HCT116 (cell line): ENCODE data around the gene MMP17. TPM values are rescaled to one million over a fixed set of nuclear protein-coding genes. Genes with fewer than 3 reads are reported as not detected.

Experiments
- ATAC-seq: fragments of 200-7000 bp; cut with Tn5 transposase; 2 replicates; pipeline ENCODE4 v1.9.1; 2020; ENCODE audit warnings: mild to moderate bottlenecking, moderate library complexity
- BruUV-seq: library from RNA; stranded (reverse); fragments of 400-500 nt; replicated peaks from 2 replicates; lab custom pipeline; 2021; lab: Mats Ljungman, UMichigan
- CTCF ChIA-PET: fragments of 300-600 bp; sonication (Branson Sonifier 250); formaldehyde crosslinking; loops from one replicate; lab custom pipeline; 2021; ENCODE audit warnings: antibody characterized with exemption; lab: Charles Lee
- POLR2A ChIA-PET: fragments of 300-600, 350-600 bp; sonication (Branson Sonifier 250); formaldehyde crosslinking; loops from one replicate; lab custom pipeline; 2021; ENCODE audit warnings: antibody characterized with exemption; lab: Charles Lee
- RAD21 ChIA-PET, 2 experiments: fragments of 300-600 bp; sonication (Branson Sonifier 250); formaldehyde crosslinking; loops; one replicate each; lab custom pipeline; 2023; ENCODE audit warnings: low total read pairs in 2 of 2; ENCODE audit not compliant: uncharacterized antibody in 2 of 2, unreplicated experiment in 2 of 2, low non-redundant PET in 1 of 2; lab: Charles Lee
- DNase-seq: peaks from one replicate; pipeline ENCODE4 v3.0.0-alpha.2; 2010; ENCODE audit warnings: low read depth, low spot score
- H2AFZ ChIP-seq: fragments of 200-600 bp; shearing (Covaris generic), sonication (generic); 2 replicates; pipeline ENCODE4 v1.6.1; 2017; ENCODE audit warnings: low read depth, mixed run types, mixed read lengths, antibody characterized with exemption, low read length; ENCODE audit not compliant: poor library complexity, severe bottlenecking
- H3K27ac ChIP-seq: 2 replicates; pipeline ENCODE4 v1.5.1; 2012; ENCODE audit warnings: low read depth, low read length
- H3K27me3 ChIP-seq: fragments of 200-600 bp; sonication (generic); 2 replicates; pipeline ENCODE4 v1.6.1; 2016; ENCODE audit warnings: mixed run types, low read length, mixed read lengths; ENCODE audit not compliant: insufficient read depth
- H3K36me3 ChIP-seq, 2 experiments: fragments of 200-500 bp in 1 of 2; fragments of 200-600 bp in 1 of 2; sonication (Bioruptor generic) in 1 of 2; sonication (generic) in 1 of 2; 2 replicates each; pipeline versions ENCODE4 v1.5.1 to v1.6.1; 2014 to 2016; ENCODE audit warnings: low read length in 2 of 2, inconsistent platforms in 1 of 2, mixed read lengths in 1 of 2, mixed run types in 1 of 2; ENCODE audit not compliant: insufficient read depth in 2 of 2, control insufficient read depth in 1 of 2
- H3K4me1 ChIP-seq, 2 experiments: fragments of 200-600 bp in 1 of 2; sonication (generic) in 1 of 2; 2 replicates each; pipeline versions ENCODE4 v1.5.1 to v1.6.1; 2012 to 2017; ENCODE audit warnings: low read length in 2 of 2, inconsistent platforms in 1 of 2, mild to moderate bottlenecking in 1 of 2, mixed read lengths in 1 of 2, mixed run types in 1 of 2, moderate library complexity in 1 of 2; ENCODE audit not compliant: insufficient read depth in 2 of 2, control insufficient read depth in 1 of 2
- H3K4me2 ChIP-seq: fragments of 200-600 bp; sonication (generic); 2 replicates; pipeline ENCODE4 v1.6.1; 2017; ENCODE audit warnings: mixed run types, low read length, mixed read lengths
- H3K4me3 ChIP-seq, 2 experiments: fragments of 200-600 bp in 1 of 2; sonication (generic) in 1 of 2; replicated peaks in 1 of 2; 2 replicates each; pipeline ENCODE4 v1.5.1; 2011 to 2016; ENCODE audit warnings: low read length in 2 of 2, control low read depth in 1 of 2, low read depth in 1 of 2, mild to moderate bottlenecking in 1 of 2, mixed read lengths in 1 of 2, mixed run types in 1 of 2
- H3K79me2 ChIP-seq: fragments of 200-600 bp; sonication (generic); 2 replicates; pipeline ENCODE4 v1.6.1; 2017; ENCODE audit warnings: mild to moderate bottlenecking, mixed run types, low read length, moderate library complexity, mixed read lengths; ENCODE audit not compliant: insufficient read depth
- H3K9ac ChIP-seq: fragments of 200-600 bp; sonication (generic); 2 replicates; pipeline ENCODE4 v1.6.1; 2016; ENCODE audit warnings: low read length, mixed read lengths
- H3K9me2 ChIP-seq: fragments of 200-600 bp; sonication (generic), shearing (Covaris generic); 2 replicates; pipeline ENCODE4 v1.6.1; 2017; ENCODE audit warnings: mixed run types, mild to moderate bottlenecking, moderate library complexity; ENCODE audit not compliant: insufficient read depth
- H3K9me3 ChIP-seq, 2 experiments: fragments of 200-500 bp in 1 of 2; fragments of 200-600 bp in 1 of 2; sonication (Bioruptor generic) in 1 of 2; sonication (generic) in 1 of 2; 2 replicates each; pipeline ENCODE4 v1.6.1; 2014 to 2017; ENCODE audit warnings: low read length in 2 of 2, mixed read lengths in 2 of 2, inconsistent platforms in 1 of 2, low read depth in 1 of 2, mild to moderate bottlenecking in 1 of 2, mixed run types in 1 of 2, moderate library complexity in 1 of 2; ENCODE audit not compliant: control insufficient read depth in 1 of 2, insufficient read depth in 1 of 2
- H4K20me1 ChIP-seq: fragments of 200-600 bp; sonication (generic), shearing (Covaris generic); 2 replicates; pipeline ENCODE4 v1.6.1; 2017; ENCODE audit warnings: mixed run types, mild to moderate bottlenecking, moderate library complexity; ENCODE audit not compliant: insufficient read depth
- EZH2 ChIP-seq: fragments of 200-600 bp; sonication (generic); IDR thresholded peaks from 2 replicates; pipeline ENCODE4 v1.6.1; 2017; ENCODE audit warnings: antibody characterized with exemption, mixed run types
- EZH2phosphoT487 ChIP-seq: fragments of 200-600 bp; IDR thresholded peaks from 2 replicates; pipeline ENCODE4 v1.6.1; 2018; ENCODE audit warnings: antibody characterized with exemption, borderline replicate concordance
- FOSL1 ChIP-seq: IDR thresholded peaks from 2 replicates; pipeline ENCODE4 v1.6.1; 2012; ENCODE audit warnings: low read depth
- JUND ChIP-seq: IDR thresholded peaks from 2 replicates; pipeline ENCODE4 v1.6.1; 2012
- MAX ChIP-seq: IDR thresholded peaks from 2 replicates; pipeline ENCODE4 v1.6.1; 2012
- POLR2A ChIP-seq: IDR thresholded peaks from 2 replicates; pipeline ENCODE4 v1.7.0; 2011; ENCODE audit warnings: borderline replicate concordance; ENCODE audit not compliant: insufficient read depth, insufficient read length; ENCODE audit errors: extremely low read depth
- POLR2AphosphoS5 ChIP-seq: IDR thresholded peaks from 2 replicates; pipeline ENCODE4 v1.6.1; 2011; ENCODE audit warnings: mild to moderate bottlenecking, low read depth, low read length, moderate library complexity
- RAD21 ChIP-seq: IDR thresholded peaks from 2 replicates; pipeline ENCODE4 v1.6.1; 2012; ENCODE audit warnings: low read depth, mild to moderate bottlenecking
- SIN3A ChIP-seq: IDR thresholded peaks from 2 replicates; pipeline ENCODE4 v1.6.1; 2012; ENCODE audit warnings: low read depth
- SP1 ChIP-seq: IDR thresholded peaks from 2 replicates; pipeline ENCODE4 v1.6.1; 2012; ENCODE audit warnings: low read depth
- TCF7L2 ChIP-seq: IDR thresholded peaks from 2 replicates; pipeline ENCODE4 v1.7.0; 2011; ENCODE audit warnings: borderline replicate concordance, inconsistent platforms; ENCODE audit not compliant: insufficient read depth, insufficient read length; ENCODE audit errors: extremely low read depth
- YY1 ChIP-seq: IDR thresholded peaks from 2 replicates; pipeline ENCODE4 v1.6.1; 2011; ENCODE audit warnings: low read length, low read depth, moderate library complexity, mild to moderate bottlenecking; ENCODE audit not compliant: insufficient replicate concordance; ENCODE audit errors: extremely low read depth
- ZFX ChIP-seq: fragments of 450-650 bp; IDR thresholded peaks from 2 replicates; pipeline ENCODE4 v1.6.1; 2017
- ZNF274 ChIP-seq: fragments of 200-500 bp; sonication (Bioruptor generic); IDR thresholded peaks from 2 replicates; pipeline ENCODE4 v1.6.1; 2014; ENCODE audit warnings: mild to moderate bottlenecking, low read depth, low read length, inconsistent platforms
- intact Hi-C: fragments of 100-400 bp; cut with micrococcal nuclease; formaldehyde crosslinking; loops from 2 replicates; pipeline ENCODE4 v1.10.0; 2022
- total RNA-seq: library from RNA; stranded (reverse); gene quantifications from one replicate; pipeline ENCODE4 v1.2.1, GENCODE V29; 2021; ENCODE audit not compliant: unreplicated experiment
- TF ChIP-seq, protein P1 (sequence below): IDR thresholded peaks from 2 replicates; pipeline ENCODE4 v1.6.1; 2011; ENCODE audit warnings: mild to moderate bottlenecking, low read length, moderate library complexity; ENCODE audit not compliant: insufficient replicate concordance; ENCODE audit errors: extremely low read depth
- TF ChIP-seq, protein P2 (sequence below): IDR thresholded peaks from 2 replicates; pipeline ENCODE4 v1.6.1; 2012
- TF ChIP-seq, protein P3 (sequence below): IDR thresholded peaks from 2 replicates; pipeline ENCODE4 v1.6.1; 2012; ENCODE audit warnings: low read depth

Gene MMP17
- total RNA-seq, 1 experiment from 2014 or later: 14.3 TPM

DNA sequence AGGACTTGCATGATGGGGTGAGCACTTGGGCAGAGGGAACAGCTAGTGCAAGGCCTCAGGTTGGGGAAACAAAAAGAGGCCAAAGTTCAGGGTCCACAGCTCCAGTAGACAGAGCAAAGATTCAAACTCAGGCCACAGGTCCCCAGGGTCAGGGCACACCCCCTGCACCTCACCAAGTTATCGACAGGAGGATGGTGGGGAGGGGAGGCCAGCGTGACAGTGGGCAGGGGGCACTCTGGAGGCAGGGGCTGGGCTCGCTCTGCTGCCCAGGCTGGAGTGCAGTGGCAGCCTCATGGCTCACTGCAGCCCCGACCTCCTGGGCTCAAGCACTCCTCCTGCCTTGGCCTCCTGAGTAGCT is 33.9 kb downstream of the MMP17 start:
- ATAC-seq (no peak), DNase-seq (no peak)
- Histone ChIP-seq H3K27me3 (no peaks in the 10 kb centered on the region), H3K9me2 (no peaks in the 10 kb centered on the region), H4K20me1 (no peaks in the 10 kb centered on the region), H3K4me1 (peaks cover 25 to 33% of the 10 kb centered on the region in 2 experiments), H3K9ac (no peak overlapping the region), H3K27ac (no peak overlapping the region), H3K4me2 (no peak overlapping the region), H3K4me3 (no peak overlapping the region), H3K9me3 (no peaks in the 10 kb centered on the region), H2AFZ (no peak overlapping the region), H3K36me3 (no peaks in the 10 kb centered on the region), H3K79me2 (no peaks in the 10 kb centered on the region)
- ChIA-PET RAD21 (no interaction called here), CTCF (no interaction called here), POLR2A (no interaction called here)
- TF ChIP-seq EZH2phosphoT487 (no peak), RAD21 (no peak), JUND (no peak), SIN3A (no peak), TCF7L2 (no peak), POLR2AphosphoS5 (no peak), SP1 (no peak), ZFX (no peak), ZNF274 (no peak), POLR2A (no peak), EZH2 (no peak), FOSL1 (no peak), YY1 (no peak), MAX (no peak)
- TF ChIP-seq, protein P1, sequence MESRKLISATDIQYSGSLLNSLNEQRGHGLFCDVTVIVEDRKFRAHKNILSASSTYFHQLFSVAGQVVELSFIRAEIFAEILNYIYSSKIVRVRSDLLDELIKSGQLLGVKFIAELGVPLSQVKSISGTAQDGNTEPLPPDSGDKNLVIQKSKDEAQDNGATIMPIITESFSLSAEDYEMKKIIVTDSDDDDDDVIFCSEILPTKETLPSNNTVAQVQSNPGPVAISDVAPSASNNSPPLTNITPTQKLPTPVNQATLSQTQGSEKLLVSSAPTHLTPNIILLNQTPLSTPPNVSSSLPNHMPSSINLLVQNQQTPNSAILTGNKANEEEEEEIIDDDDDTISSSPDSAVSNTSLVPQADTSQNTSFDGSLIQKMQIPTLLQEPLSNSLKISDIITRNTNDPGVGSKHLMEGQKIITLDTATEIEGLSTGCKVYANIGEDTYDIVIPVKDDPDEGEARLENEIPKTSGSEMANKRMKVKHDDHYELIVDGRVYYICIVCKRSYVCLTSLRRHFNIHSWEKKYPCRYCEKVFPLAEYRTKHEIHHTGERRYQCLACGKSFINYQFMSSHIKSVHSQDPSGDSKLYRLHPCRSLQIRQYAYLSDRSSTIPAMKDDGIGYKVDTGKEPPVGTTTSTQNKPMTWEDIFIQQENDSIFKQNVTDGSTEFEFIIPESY: no peak
- TF ChIP-seq, protein P2, sequence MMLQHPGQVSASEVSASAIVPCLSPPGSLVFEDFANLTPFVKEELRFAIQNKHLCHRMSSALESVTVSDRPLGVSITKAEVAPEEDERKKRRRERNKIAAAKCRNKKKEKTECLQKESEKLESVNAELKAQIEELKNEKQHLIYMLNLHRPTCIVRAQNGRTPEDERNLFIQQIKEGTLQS: no peak
- TF ChIP-seq, protein P3, sequence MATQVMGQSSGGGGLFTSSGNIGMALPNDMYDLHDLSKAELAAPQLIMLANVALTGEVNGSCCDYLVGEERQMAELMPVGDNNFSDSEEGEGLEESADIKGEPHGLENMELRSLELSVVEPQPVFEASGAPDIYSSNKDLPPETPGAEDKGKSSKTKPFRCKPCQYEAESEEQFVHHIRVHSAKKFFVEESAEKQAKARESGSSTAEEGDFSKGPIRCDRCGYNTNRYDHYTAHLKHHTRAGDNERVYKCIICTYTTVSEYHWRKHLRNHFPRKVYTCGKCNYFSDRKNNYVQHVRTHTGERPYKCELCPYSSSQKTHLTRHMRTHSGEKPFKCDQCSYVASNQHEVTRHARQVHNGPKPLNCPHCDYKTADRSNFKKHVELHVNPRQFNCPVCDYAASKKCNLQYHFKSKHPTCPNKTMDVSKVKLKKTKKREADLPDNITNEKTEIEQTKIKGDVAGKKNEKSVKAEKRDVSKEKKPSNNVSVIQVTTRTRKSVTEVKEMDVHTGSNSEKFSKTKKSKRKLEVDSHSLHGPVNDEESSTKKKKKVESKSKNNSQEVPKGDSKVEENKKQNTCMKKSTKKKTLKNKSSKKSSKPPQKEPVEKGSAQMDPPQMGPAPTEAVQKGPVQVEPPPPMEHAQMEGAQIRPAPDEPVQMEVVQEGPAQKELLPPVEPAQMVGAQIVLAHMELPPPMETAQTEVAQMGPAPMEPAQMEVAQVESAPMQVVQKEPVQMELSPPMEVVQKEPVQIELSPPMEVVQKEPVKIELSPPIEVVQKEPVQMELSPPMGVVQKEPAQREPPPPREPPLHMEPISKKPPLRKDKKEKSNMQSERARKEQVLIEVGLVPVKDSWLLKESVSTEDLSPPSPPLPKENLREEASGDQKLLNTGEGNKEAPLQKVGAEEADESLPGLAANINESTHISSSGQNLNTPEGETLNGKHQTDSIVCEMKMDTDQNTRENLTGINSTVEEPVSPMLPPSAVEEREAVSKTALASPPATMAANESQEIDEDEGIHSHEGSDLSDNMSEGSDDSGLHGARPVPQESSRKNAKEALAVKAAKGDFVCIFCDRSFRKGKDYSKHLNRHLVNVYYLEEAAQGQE: no peak
- no TSS peak for BruUV-seq
- intact Hi-C loops: loop anchor here (5.0 kb wide), 1 partner anchor 85 kb away; the partner anchor contains the start of gene EP400
